ENCODE results near the gene SLC6A11. TPM values are rescaled to one million over a fixed set of nuclear protein-coding genes. Genes with fewer than 3 reads are reported as not detected.

Gene SLC6A11
- total RNA-seq, 1 donor from 2014 or later: not detected

- no peak overlapping the region for H3K4me3 ChIP-seq (ENCODE audit: low read depth, low read length)
- TF ChIP-seq CTCF (conservative IDR thresholded peaks at IDR 0.05; ENCODE audit: low read depth, low read length): no peak
Observed at GRCh38 chr3:10936686-10937085, 120.7 kb downstream of the SLC6A11 start.

GRCh38 chr3:10937141-10937825, 121.3 kb downstream of the SLC6A11 start:
- no peak overlapping the region for H3K4me3 ChIP-seq (ENCODE audit: low read depth, low read length)
- TF ChIP-seq CTCF (conservative IDR thresholded peaks at IDR 0.05; ENCODE audit: low read depth, low read length): no peak

More at GRCh38 chr3:10936686-10937085, 120.7 kb downstream of the SLC6A11 start:
- DNase-seq (ENCODE audit: low read depth): no peak

DNA sequence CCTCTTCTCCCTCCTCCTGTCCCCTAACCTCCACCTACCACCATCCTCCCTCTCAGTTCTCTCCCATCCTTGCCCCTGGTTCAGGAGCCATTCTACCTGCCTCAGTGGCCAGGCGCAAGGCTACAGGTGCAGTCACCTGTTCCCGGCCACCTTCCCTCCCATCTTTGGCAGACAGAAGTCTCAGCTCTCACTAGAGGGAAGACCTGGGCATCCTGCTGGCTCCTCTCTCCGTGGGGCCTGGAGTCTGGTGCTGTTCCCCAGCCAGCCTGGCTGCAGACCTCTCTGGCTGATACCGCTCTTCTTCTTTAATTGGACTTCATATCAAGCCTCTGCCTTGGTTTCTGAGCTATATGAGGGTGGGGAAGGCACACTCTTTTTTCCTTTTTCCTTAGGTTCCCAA, 123.5 kb downstream of the SLC6A11 start:
- no peak for TF ChIP-seq CTCF (conservative IDR thresholded peaks at IDR 0.05; ENCODE audit: low read depth, low read length)
- DNase-seq (ENCODE audit: low read depth): no peak

More at GRCh38 chr3:10937141-10937825, 121.3 kb downstream of the SLC6A11 start:
- DNase-seq (ENCODE audit: low read depth): no peak

GRCh38 chr3:10940106-10940505, 124.1 kb downstream of the SLC6A11 start:
- no peak for TF ChIP-seq CTCF (conservative IDR thresholded peaks at IDR 0.05; ENCODE audit: low read depth, low read length)
- DNase-seq (ENCODE audit: low read depth): no peak
- no peak overlapping the region for H3K4me3 ChIP-seq (ENCODE audit: low read depth, low read length)

More for the DNA sequence above, 123.5 kb downstream of the SLC6A11 start:
- H3K4me3 ChIP-seq (ENCODE audit: low read depth, low read length): no peak overlapping the region

- TF ChIP-seq CTCF (conservative IDR thresholded peaks at IDR 0.05; ENCODE audit: low read depth, low read length): peak; percentile 80
- DNase-seq (ENCODE audit: low read depth): no peak
- H3K4me3 ChIP-seq (ENCODE audit: low read depth, low read length): no peak overlapping the region
Observed at GRCh38 chr3:10941972-10942371, 125.9 kb downstream of the SLC6A11 start.

DNA sequence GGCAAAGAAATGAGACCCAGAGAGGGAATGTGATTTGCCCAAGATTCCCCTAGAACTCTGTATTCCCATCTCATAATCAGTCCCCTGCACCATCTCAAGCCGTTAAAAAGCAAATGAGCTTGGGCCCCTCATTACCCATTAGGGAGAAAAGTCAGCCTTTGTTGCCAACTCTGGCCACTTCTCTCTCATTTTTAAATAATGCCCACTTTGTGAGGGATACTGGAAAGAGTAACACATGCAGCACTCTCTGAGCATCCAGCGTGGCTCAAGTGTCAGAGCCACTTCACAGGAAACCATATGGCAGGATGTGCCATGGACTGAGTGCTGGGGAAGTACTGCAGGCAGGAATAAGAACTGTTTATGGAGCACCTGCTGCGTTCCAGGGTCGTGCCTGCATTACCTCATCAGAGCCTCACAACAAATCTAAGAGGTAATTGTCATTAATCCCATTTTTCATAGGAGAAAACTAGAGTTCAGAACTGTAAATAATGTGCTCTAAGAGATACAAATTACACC, 126.7 kb downstream of the SLC6A11 start:
- TF ChIP-seq CTCF (conservative IDR thresholded peaks at IDR 0.05; ENCODE audit: low read depth, low read length): no peak
- DNase-seq (ENCODE audit: low read depth): no peak
- no peak overlapping the region for H3K4me3 ChIP-seq (ENCODE audit: low read depth, low read length)

DNA sequence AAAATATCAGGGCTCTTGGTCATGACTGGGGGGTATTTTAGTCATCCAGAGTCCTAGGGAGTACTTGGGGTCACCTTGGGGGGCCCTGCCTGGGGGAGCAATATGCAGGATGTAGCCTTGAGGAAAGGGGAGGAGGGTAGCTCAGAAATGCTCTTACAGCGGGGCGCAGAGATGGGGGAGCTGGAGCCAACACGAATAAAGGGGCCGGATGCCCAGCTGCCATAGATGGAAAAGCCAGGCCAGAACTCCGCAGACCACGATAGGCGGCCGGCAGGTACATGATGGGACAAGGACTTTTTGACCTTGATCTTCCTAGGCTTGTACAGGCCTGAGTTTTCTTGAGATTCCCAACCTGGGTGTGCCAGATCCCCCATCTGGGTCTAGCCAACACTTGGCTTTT, 128.8 kb downstream of the SLC6A11 start:
- no peak for TF ChIP-seq CTCF (conservative IDR thresholded peaks at IDR 0.05; ENCODE audit: low read depth, low read length)
- DNase-seq (ENCODE audit: low read depth): no peak

More for the DNA sequence above, 128.8 kb downstream of the SLC6A11 start:
- H3K4me3 ChIP-seq (ENCODE audit: low read depth, low read length): no peak overlapping the region

Measured in epithelial cell of proximal tubule (primary cell).